BLaER1 (cell line): Measurements from ENCODE around the gene ARID3B.
"Not testable (repeated sequence)": the region's sequence is repeated elsewhere in the genome, so short reads cannot be mapped to it uniquely, and the experiment has no call there.

Source experiments
- H3K27ac ChIP-seq: shearing (Covaris generic); formaldehyde crosslinking; 2 replicates; pipeline ENCODE4 v1.8.1; 2022
- H3K27me3 ChIP-seq: shearing (Covaris generic); formaldehyde crosslinking; 2 replicates; pipeline ENCODE4 v1.8.1; 2022
- H3K36me3 ChIP-seq: shearing (Covaris generic); formaldehyde crosslinking; 2 replicates; pipeline ENCODE4 v1.8.1; 2022
- H3K4me1 ChIP-seq: shearing (Covaris generic); formaldehyde crosslinking; 2 replicates; pipeline ENCODE4 v1.8.1; 2022
- H3K4me2 ChIP-seq: shearing (Covaris generic); formaldehyde crosslinking; 2 replicates; pipeline ENCODE4 v1.8.1; 2022
- H3K4me3 ChIP-seq: shearing (Covaris generic); formaldehyde crosslinking; 2 replicates; pipeline ENCODE4 v1.8.1; 2022
- H3K9ac ChIP-seq: shearing (Covaris generic); formaldehyde crosslinking; 2 replicates; pipeline ENCODE4 v1.8.1; 2022
- H3K9me3 ChIP-seq: shearing (Covaris generic); formaldehyde crosslinking; 2 replicates; pipeline ENCODE4 v1.8.1; 2022
- H4K20me1 ChIP-seq: shearing (Covaris generic); formaldehyde crosslinking; 2 replicates; pipeline ENCODE4 v1.8.1; 2022
- Cebpa-rat ChIP-seq: shearing (Covaris generic); IDR thresholded peaks from 2 replicates; pipeline ENCODE4 v1.8.1; 2022

The ARID3B gene

GRCh38 chr15:74625693-74626092 lies 84.7 kb downstream of the ARID3B start:
- Histone ChIP-seq H3K9me3 (no peaks in the 10 kb centered on the region), H4K20me1 (peaks cover 100% of the 10 kb centered on the region)

GRCh38 chr15:74626336-74626735 lies 85.3 kb downstream of the ARID3B start:
- Histone ChIP-seq H3K4me1 (peaks cover 35% of the 10 kb centered on the region), H3K9me3 (no peaks in the 10 kb centered on the region), H4K20me1 (peaks cover 100% of the 10 kb centered on the region), H3K4me2 (no peak overlapping the region), H3K27me3 (no peaks in the 10 kb centered on the region), H3K27ac (no peak overlapping the region), H3K36me3 (peaks cover 100% of the 10 kb centered on the region), H3K9ac (0 out of 2 replicates have a peak overlapping the region, but pooled peaks have one; percentile 12), H3K4me3 (no peak overlapping the region)
- TF ChIP-seq Cebpa-rat: no peak

More at GRCh38 chr15:74625693-74626092, 84.7 kb downstream of the ARID3B start:
- no peaks in the 10 kb centered on the region for H3K27me3 ChIP-seq
- peaks cover 99% of the 10 kb centered on the region for H3K36me3 ChIP-seq
- H3K9ac ChIP-seq: no peak overlapping the region
- H3K4me1 ChIP-seq: peaks cover 35% of the 10 kb centered on the region
- H3K27ac ChIP-seq: no peak overlapping the region
- no peak overlapping the region for H3K4me3 ChIP-seq
- TF ChIP-seq Cebpa-rat: no peak
- H3K4me2 ChIP-seq: no peak overlapping the region

GRCh38 chr15:74626752-74627692 lies 86.0 kb downstream of the ARID3B start:
- no peaks in the 10 kb centered on the region for H3K27me3 ChIP-seq
- H3K36me3 ChIP-seq: peaks cover 99% of the 10 kb centered on the region
- H3K27ac ChIP-seq: no peak overlapping the region
- TF ChIP-seq Cebpa-rat: no peak
- no peaks in the 10 kb centered on the region for H3K9me3 ChIP-seq
- 0 out of 2 replicates have a peak overlapping the region, but pooled peaks have one; percentile 12 for H3K9ac ChIP-seq
- no peak overlapping the region for H3K4me3 ChIP-seq
- no peak overlapping the region for H3K4me2 ChIP-seq
- peaks cover 100% of the 10 kb centered on the region for H4K20me1 ChIP-seq
- H3K4me1 ChIP-seq: peaks cover 39% of the 10 kb centered on the region

GRCh38 chr15:74627766-74628165 lies 86.7 kb downstream of the ARID3B start:
- Histone ChIP-seq H3K27me3 (no peaks in the 10 kb centered on the region), H3K9me3 (no peaks in the 10 kb centered on the region), H4K20me1 (peaks cover 100% of the 10 kb centered on the region), H3K9ac (no peak overlapping the region), H3K4me1 (peaks cover 39% of the 10 kb centered on the region), H3K36me3 (peaks cover 99% of the 10 kb centered on the region), H3K4me2 (no peak overlapping the region), H3K27ac (no peak overlapping the region), H3K4me3 (no peak overlapping the region)
- no peak for TF ChIP-seq Cebpa-rat

GRCh38 chr15:74628199-74628598 lies 87.2 kb downstream of the ARID3B start:
- Histone ChIP-seq H3K36me3 (peaks cover 99% of the 10 kb centered on the region), H3K4me1 (peaks cover 39% of the 10 kb centered on the region), H3K4me3 (no peak overlapping the region), H3K27me3 (no peaks in the 10 kb centered on the region), H3K4me2 (no peak overlapping the region), H3K27ac (no peak overlapping the region), H3K9ac (0 out of 2 replicates have a peak overlapping the region, but pooled peaks have one; percentile 22), H3K9me3 (no peaks in the 10 kb centered on the region), H4K20me1 (peaks cover 100% of the 10 kb centered on the region)
- no peak for TF ChIP-seq Cebpa-rat

GRCh38 chr15:74628949-74629348 lies 87.9 kb downstream of the ARID3B start:
- peaks cover 99% of the 10 kb centered on the region for H3K36me3 ChIP-seq

GRCh38 chr15:74629696-74630095 lies 88.7 kb downstream of the ARID3B start:
- Histone ChIP-seq H4K20me1 (peaks cover 100% of the 10 kb centered on the region), H3K4me2 (peak overlapping the region; percentile 64), H3K9ac (peak overlapping the region; percentile 51), H3K4me1 (peaks cover 39% of the 10 kb centered on the region), H3K36me3 (peaks cover 99% of the 10 kb centered on the region), H3K27ac (peak overlapping the region; percentile 53; the same call in 1 of the 2 replicates)
- H3K27me3 ChIP-seq, H3K4me3 ChIP-seq, H3K9me3 ChIP-seq: not testable (repeated sequence)

More at GRCh38 chr15:74628949-74629348, 87.9 kb downstream of the ARID3B start:
- no peaks in the 10 kb centered on the region for H3K27me3 ChIP-seq
- no peaks in the 10 kb centered on the region for H3K9me3 ChIP-seq
- peaks cover 100% of the 10 kb centered on the region for H4K20me1 ChIP-seq
- H3K4me1 ChIP-seq: peaks cover 39% of the 10 kb centered on the region
- TF ChIP-seq Cebpa-rat: no peak
- peak overlapping the region; percentile 22; the same call in 1 of the 2 replicates for H3K9ac ChIP-seq
- 0 out of 2 replicates have a peak overlapping the region, but pooled peaks have one; percentile 30 for H3K27ac ChIP-seq
- H3K4me2 ChIP-seq: peak overlapping the region; percentile 8; the same call in 1 of the 2 replicates
- H3K4me3 ChIP-seq: no peak overlapping the region

GRCh38 chr15:74630284-74631086 lies 89.5 kb downstream of the ARID3B start:
- no peaks in the 10 kb centered on the region for H3K27me3 ChIP-seq
- peaks cover 39% of the 10 kb centered on the region for H3K4me1 ChIP-seq
- peaks cover 99% of the 10 kb centered on the region for H3K36me3 ChIP-seq
- peak overlapping the region; percentile 64 for H3K4me2 ChIP-seq
- TF ChIP-seq Cebpa-rat: no peak
- H4K20me1 ChIP-seq: peaks cover 99% of the 10 kb centered on the region
- no peaks in the 10 kb centered on the region for H3K9me3 ChIP-seq
- H3K27ac ChIP-seq: peak overlapping the region; percentile 53; the same call in 1 of the 2 replicates
- H3K9ac ChIP-seq: peak overlapping the region; percentile 51
- H3K4me3 ChIP-seq: no peak overlapping the region

- Histone ChIP-seq H3K9ac (peak overlapping the region; percentile 51; the same call in 1 of the 2 replicates), H3K36me3 (peaks cover 99% of the 10 kb centered on the region), H3K4me3 (no peak overlapping the region), H4K20me1 (peaks cover 99% of the 10 kb centered on the region), H3K4me2 (peak overlapping the region; percentile 64), H3K4me1 (peaks cover 39% of the 10 kb centered on the region), H3K27ac (peak overlapping the region; percentile 33; the same call in 1 of the 2 replicates), H3K9me3 (no peaks in the 10 kb centered on the region), H3K27me3 (no peaks in the 10 kb centered on the region)
- no peak for TF ChIP-seq Cebpa-rat
Measured at GRCh38 chr15:74631087-74631385, 90.0 kb downstream of the ARID3B start.
